WTC11 (cell line): ENCODE results near the gene PGAP3. TPM values are rescaled to one million over a fixed set of nuclear protein-coding genes. Genes with fewer than 3 reads are reported as not detected.

Experiments used
- ARID4B ChIP-seq: sonication (generic); formaldehyde crosslinking; IDR thresholded peaks from 2 replicates; pipeline ENCODE4 v1.8.0; 2023; ENCODE audit warnings: missing genetic modification reagents, mild to moderate bottlenecking, borderline replicate concordance
- ATF3 ChIP-seq: sonication (generic); formaldehyde crosslinking; conservative IDR thresholded peaks from 2 replicates; pipeline ENCODE4 v1.8.1; 2022; ENCODE audit warnings: mild to moderate bottlenecking, missing genetic modification reagents
- CDX4 ChIP-seq: fragments of 250-450 bp; sonication (Bioruptor Pico); IDR thresholded peaks from 2 replicates; pipeline ENCODE4 v1.9.0; 2021; ENCODE audit warnings: moderate library complexity, mild to moderate bottlenecking, inconsistent platforms, borderline replicate concordance
- CTCF ChIP-seq: fragments of 200-600 bp; IDR thresholded peaks from 2 replicates; pipeline ENCODE4 v1.8.0; 2022; ENCODE audit warnings: antibody characterized with exemption
- ESRRA ChIP-seq: sonication (generic); formaldehyde crosslinking; IDR thresholded peaks from 2 replicates; pipeline ENCODE4 v1.8.1; 2022; ENCODE audit warnings: mild to moderate bottlenecking, missing genetic modification reagents, borderline replicate concordance
- FOXP4 ChIP-seq: sonication (generic); formaldehyde crosslinking; IDR thresholded peaks from 2 replicates; pipeline ENCODE4 v1.8.0; 2022; ENCODE audit warnings: mild to moderate bottlenecking, missing genetic modification reagents
- MAX ChIP-seq: sonication (generic); formaldehyde crosslinking; IDR thresholded peaks from 2 replicates; pipeline ENCODE4 v1.8.0; 2022; ENCODE audit warnings: mild to moderate bottlenecking, missing genetic modification reagents
- MLX ChIP-seq: sonication (generic); formaldehyde crosslinking; IDR thresholded peaks from 2 replicates; pipeline ENCODE4 v1.8.1; 2023; ENCODE audit warnings: mild to moderate bottlenecking, missing genetic modification reagents, moderate library complexity
- MYBL2 ChIP-seq: sonication (generic); formaldehyde crosslinking; IDR thresholded peaks from 2 replicates; pipeline ENCODE4 v1.8.1; 2023; ENCODE audit warnings: mild to moderate bottlenecking, moderate library complexity, missing genetic modification reagents
- NR3C1 ChIP-seq: sonication (generic); formaldehyde crosslinking; conservative IDR thresholded peaks from 2 replicates; pipeline ENCODE4 v1.8.1; 2023; ENCODE audit warnings: low read depth, mild to moderate bottlenecking, missing genetic modification reagents
- PREB ChIP-seq: sonication (generic); formaldehyde crosslinking; IDR thresholded peaks from 2 replicates; pipeline ENCODE4 v1.8.1; 2022; ENCODE audit warnings: mild to moderate bottlenecking, missing genetic modification reagents, moderate library complexity, borderline replicate concordance
- TEAD4 ChIP-seq: sonication (generic); formaldehyde crosslinking; IDR thresholded peaks from 2 replicates; pipeline ENCODE4 v1.8.0; 2022; ENCODE audit warnings: mild to moderate bottlenecking, missing genetic modification reagents
- USF1 ChIP-seq: sonication (generic); formaldehyde crosslinking; IDR thresholded peaks from 2 replicates; pipeline ENCODE4 v1.8.0; 2022; ENCODE audit warnings: mild to moderate bottlenecking, missing genetic modification reagents
- USF2 ChIP-seq: sonication (generic); formaldehyde crosslinking; IDR thresholded peaks from 2 replicates; pipeline ENCODE4 v1.8.1; 2023; ENCODE audit warnings: mild to moderate bottlenecking, missing genetic modification reagents, moderate library complexity
- ZMAT4 ChIP-seq: fragments of 250-450 bp; sonication (Bioruptor Pico); IDR thresholded peaks from 2 replicates; pipeline ENCODE4 v1.9.0; 2021; ENCODE audit warnings: mild to moderate bottlenecking
- ZNF121 ChIP-seq: sonication (generic); formaldehyde crosslinking; IDR thresholded peaks from 2 replicates; pipeline ENCODE4 v1.8.0; 2023; ENCODE audit warnings: missing genetic modification reagents
- ZNF263 ChIP-seq: sonication (generic); formaldehyde crosslinking; IDR thresholded peaks from 2 replicates; pipeline ENCODE4 v1.8.1; 2022; ENCODE audit warnings: low read depth, mild to moderate bottlenecking, moderate library complexity, missing genetic modification reagents
- ZNF281 ChIP-seq: sonication (generic); formaldehyde crosslinking; IDR thresholded peaks from 2 replicates; pipeline ENCODE4 v1.8.0; 2023; ENCODE audit warnings: mild to moderate bottlenecking, missing genetic modification reagents
- total RNA-seq: library from RNA; stranded (reverse); gene quantifications from 3 replicates; pipeline ENCODE4 v1.2.3, GENCODE V29; 2021

PGAP3 gene
- total RNA-seq, 1 experiment from 2014 or later = 24.9 TPM

GRCh38 chr17:39627047-39627711 is 60.7 kb downstream of the PGAP3 start (continued):
- TF ChIP-seq CTCF (no peak), ZNF263 (CRISPR knock-in tag) (no peak), CDX4 (CRISPR knock-in tag) (no peak), USF2 (CRISPR knock-in tag) (no peak), PREB (CRISPR knock-in tag) (no peak), FOXP4 (CRISPR knock-in tag) (no peak), ZNF281 (CRISPR knock-in tag) (no peak), MAX (CRISPR knock-in tag) (no peak), ZNF121 (CRISPR knock-in tag) (peak; percentile 45; the same call in 1 of the 2 replicates), ESRRA (CRISPR knock-in tag) (no peak), ARID4B (no peak), NR3C1 (CRISPR knock-in tag) (no peak), MLX (CRISPR knock-in tag) (no peak), ATF3 (CRISPR knock-in tag) (no peak), USF1 (CRISPR knock-in tag) (no peak), ZMAT4 (no peak), TEAD4 (no peak), MYBL2 (no peak)
